ENCODE measurements around the gene BRPF3. TPM values are rescaled to one million over a fixed set of nuclear protein-coding genes. Genes with fewer than 3 reads are reported as not detected.

BRPF3 gene
- total and polyA plus RNA-seq, 4 donors = 7.5 to 20.0 (median 13.7) TPM

GRCh38 chr6:36241728-36242127, 45.2 kb downstream of the BRPF3 start:
- Histone ChIP-seq H3K9ac (ENCODE audit: low read depth in 1 of 2, low read length in 2 of 2) (no peak overlapping the region), H3K9me3 (ENCODE audit: control insufficient read depth in 4 of 4, low read length in 3 of 4) (no peaks in the 10 kb centered on the region), H3K4me1 (ENCODE audit: control insufficient read depth in 4 of 4, insufficient read depth in 4 of 4, low read length in 3 of 4) (peaks cover 0 to 6% (median 2%) of the 10 kb centered on the region in 4 donors), H3K27me3 (ENCODE audit: control insufficient read depth in 4 of 4, insufficient read depth in 4 of 4, low read length in 3 of 4) (no peaks in the 10 kb centered on the region), H3K27ac (ENCODE audit: low read depth in 1 of 2, low read length in 2 of 2) (no peak overlapping the region), H3K4me3 (ENCODE audit: low read depth in 1 of 3, low read length in 3 of 3) (no peak overlapping the region), H3K36me3 (ENCODE audit: control insufficient read depth in 4 of 4, insufficient read depth in 3 of 4, low read depth in 1 of 4, low read length in 3 of 4) (no peaks in the 10 kb centered on the region)
- TF ChIP-seq JUND (IDR thresholded peaks at IDR 0.05) (no peak), ZBTB33 (IDR thresholded peaks at IDR 0.05) (no peak), YY1 (IDR thresholded peaks at IDR 0.05) (no peak), NR2F2 (IDR thresholded peaks at IDR 0.05) (no peak), GABPA (IDR thresholded peaks at IDR 0.05 in 1 of 2, conservative IDR thresholded peaks at IDR 0.05 in 1 of 2) (no peak), HNF4G (IDR thresholded peaks at IDR 0.05) (no peak), FOXA1 (IDR thresholded peaks at IDR 0.05) (no peak), EGR1 (IDR thresholded peaks at IDR 0.05; ENCODE audit: low read depth in 2 of 2) (no peak), TAF1 (conservative IDR thresholded peaks at IDR 0.05) (no peak), HNF4A (conservative IDR thresholded peaks at IDR 0.05) (no peak), REST (IDR thresholded peaks at IDR 0.05) (no peak)
- TF ChIP-seq, protein P1, sequence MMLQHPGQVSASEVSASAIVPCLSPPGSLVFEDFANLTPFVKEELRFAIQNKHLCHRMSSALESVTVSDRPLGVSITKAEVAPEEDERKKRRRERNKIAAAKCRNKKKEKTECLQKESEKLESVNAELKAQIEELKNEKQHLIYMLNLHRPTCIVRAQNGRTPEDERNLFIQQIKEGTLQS (IDR thresholded peaks at IDR 0.05) = no peak
- no peak for DNase-seq (ENCODE audit: low spot score)
- 60% methylated on average over 10 of the region's 10 CpGs for WGBS

GRCh38 chr6:36242161-36242560, 45.6 kb downstream of the BRPF3 start:
- Histone ChIP-seq H3K27me3 (ENCODE audit: control insufficient read depth in 4 of 4, insufficient read depth in 4 of 4, low read length in 3 of 4) (no peaks in the 10 kb centered on the region), H3K27ac (ENCODE audit: low read depth in 1 of 2, low read length in 2 of 2) (no peak overlapping the region), H3K9ac (ENCODE audit: low read depth in 1 of 2, low read length in 2 of 2) (no peak overlapping the region), H3K4me3 (ENCODE audit: low read depth in 1 of 3, low read length in 3 of 3) (no peak overlapping the region), H3K4me1 (ENCODE audit: control insufficient read depth in 4 of 4, insufficient read depth in 4 of 4, low read length in 3 of 4) (peaks cover 0 to 6% (median 2%) of the 10 kb centered on the region in 4 donors), H3K36me3 (ENCODE audit: control insufficient read depth in 4 of 4, insufficient read depth in 3 of 4, low read depth in 1 of 4, low read length in 3 of 4) (no peaks in the 10 kb centered on the region), H3K9me3 (ENCODE audit: control insufficient read depth in 4 of 4, low read length in 3 of 4) (no peaks in the 10 kb centered on the region)
- 85% methylated on average over 5 of the region's 5 CpGs for WGBS
- no peak for DNase-seq (ENCODE audit: low spot score)
- TF ChIP-seq FOXA1 (IDR thresholded peaks at IDR 0.05) (no peak), GABPA (IDR thresholded peaks at IDR 0.05 in 1 of 2, conservative IDR thresholded peaks at IDR 0.05 in 1 of 2) (no peak), CTCF (IDR thresholded peaks at IDR 0.05; ENCODE audit: low read depth, low read length, missing input control) (no peak), FOXA2 (IDR thresholded peaks at IDR 0.05) (no peak), YY1 (IDR thresholded peaks at IDR 0.05) (no peak), RXRA (IDR thresholded peaks at IDR 0.05) (no peak), EGR1 (IDR thresholded peaks at IDR 0.05; ENCODE audit: low read depth in 2 of 2) (no peak), ZBTB33 (IDR thresholded peaks at IDR 0.05) (no peak), RAD21 (IDR thresholded peaks at IDR 0.05) (no peak), TAF1 (conservative IDR thresholded peaks at IDR 0.05) (no peak), HNF4G (IDR thresholded peaks at IDR 0.05) (no peak), HNF4A (conservative IDR thresholded peaks at IDR 0.05) (no peak), REST (IDR thresholded peaks at IDR 0.05) (no peak), NR2F2 (IDR thresholded peaks at IDR 0.05) (no peak), SP1 (IDR thresholded peaks at IDR 0.05) (no peak)
- TF ChIP-seq, protein P1 (IDR thresholded peaks at IDR 0.05) = no peak
